PC-3 (cell line): ENCODE data around the gene ACVRL1. TPM values are rescaled to one million over a fixed set of nuclear protein-coding genes. Genes with fewer than 3 reads are reported as not detected.

Source experiments
- ATAC-seq: fragments of 200-7000 bp; cut with Tn5 transposase; 2 replicates; pipeline ENCODE4 v1.9.1; 2020; ENCODE audit warnings: mild to moderate bottlenecking, moderate library complexity
- BruUV-seq: library from RNA; stranded (reverse); fragments of 400-500 nt; replicated peaks from 2 replicates; lab custom pipeline; 2021; lab: Mats Ljungman, UMichigan
- CTCF ChIA-PET: fragments of 300-600 bp; sonication (Branson Sonifier 250); formaldehyde crosslinking; loops from one replicate; lab custom pipeline; 2022; ENCODE audit warnings: antibody characterized with exemption; lab: Charles Lee
- POLR2A ChIA-PET: fragments of 300-600 bp; sonication (Branson Sonifier 250); formaldehyde crosslinking; loops from one replicate; lab custom pipeline; 2022; ENCODE audit warnings: antibody characterized with exemption; ENCODE audit not compliant: unreplicated experiment; lab: Charles Lee
- DNase-seq: peaks from one replicate; pipeline ENCODE4 v3.0.0-alpha.2; 2015
- H2AFZ ChIP-seq: fragments of 300-600 bp; sonication (generic); 2 replicates; pipeline ENCODE4 v1.6.0; 2016; ENCODE audit warnings: antibody characterized with exemption, low read length
- H3F3A ChIP-seq: fragments of 300-600 bp; sonication (generic); one replicate; pipeline ENCODE4 v1.6.0; 2017; ENCODE audit warnings: antibody characterized with exemption, low read length, control low read depth, mild to moderate bottlenecking; ENCODE audit not compliant: unreplicated experiment
- H3K27ac ChIP-seq: fragments of 300-600 bp; sonication (generic); 2 replicates; pipeline ENCODE4 v1.5.1; 2016; ENCODE audit warnings: mild to moderate bottlenecking, low read length
- H3K27me3 ChIP-seq: fragments of 300-600 bp; sonication (generic); 2 replicates; pipeline ENCODE4 v1.6.1; 2016; ENCODE audit warnings: low read length, mixed read lengths
- H3K36me3 ChIP-seq: fragments of 300-600 bp; sonication (generic); 2 replicates; pipeline ENCODE4 v1.6.1; 2016; ENCODE audit warnings: low read depth, mixed run types, low read length, mixed read lengths
- H3K4me1 ChIP-seq: fragments of 300-600 bp; sonication (generic); 2 replicates; pipeline ENCODE4 v1.5.1; 2016; ENCODE audit warnings: low read length; ENCODE audit not compliant: insufficient read depth
- H3K4me2 ChIP-seq: fragments of 300-600 bp; sonication (generic); 2 replicates; pipeline ENCODE4 v1.6.0; 2016; ENCODE audit warnings: low read length
- H3K4me3 ChIP-seq: fragments of 300-600 bp; sonication (generic); 2 replicates; pipeline ENCODE4 v1.5.1; 2016; ENCODE audit warnings: mild to moderate bottlenecking, low read length, mixed read lengths
- H3K79me2 ChIP-seq: fragments of 300-600 bp; sonication (generic); 2 replicates; pipeline ENCODE4 v1.6.1; 2017; ENCODE audit warnings: low read length, mixed read lengths
- H3K9ac ChIP-seq: fragments of 300-600 bp; sonication (generic); 2 replicates; pipeline ENCODE4 v1.6.0; 2016; ENCODE audit warnings: mild to moderate bottlenecking, low read length
- H3K9me2 ChIP-seq: fragments of 300-600 bp; sonication (generic); replicated peaks from 2 replicates; pipeline ENCODE4 v1.6.1; 2016; ENCODE audit warnings: mixed run types, low read length, mixed read lengths
- H3K9me3 ChIP-seq: fragments of 300-600 bp; sonication (generic); 2 replicates; pipeline ENCODE4 v1.6.1; 2016; ENCODE audit warnings: low read length, mixed read lengths
- H4K20me1 ChIP-seq: fragments of 300-600 bp; sonication (generic); 2 replicates; pipeline ENCODE4 v1.6.1; 2016; ENCODE audit warnings: low read length, mixed read lengths
- EZH2 ChIP-seq: fragments of 300-600 bp; sonication (generic); IDR thresholded peaks from one replicate; pipeline ENCODE4 v1.6.1; 2017; ENCODE audit warnings: antibody characterized with exemption, mild to moderate bottlenecking, low read length; ENCODE audit not compliant: unreplicated experiment
- EZH2phosphoT487 ChIP-seq: fragments of 300-600 bp; sonication (generic); IDR thresholded peaks from 2 replicates; pipeline ENCODE4 v1.6.1; 2018; ENCODE audit warnings: mild to moderate bottlenecking, antibody characterized with exemption, low read length, borderline replicate concordance
- intact Hi-C: fragments of 100-400 bp; cut with micrococcal nuclease; formaldehyde crosslinking; loops from 2 replicates; pipeline ENCODE4 v1.9.0; 2023
- total RNA-seq: library from RNA; depleted of rRNA; stranded (reverse); fragments of >200 nt; gene quantifications from 2 replicates; pipeline ENCODE4 v1.2.3, GENCODE V29; 2014
- TF ChIP-seq, protein P1 (sequence below): fragments of 300-600 bp; sonication (generic); conservative IDR thresholded peaks from 2 replicates; pipeline ENCODE4 v1.5.1; 2017; ENCODE audit warnings: antibody characterized with exemption, low read depth, mild to moderate bottlenecking, low read length

The ACVRL1 gene
- total RNA-seq, 1 experiment from 2014 or later = not detected

DNA sequence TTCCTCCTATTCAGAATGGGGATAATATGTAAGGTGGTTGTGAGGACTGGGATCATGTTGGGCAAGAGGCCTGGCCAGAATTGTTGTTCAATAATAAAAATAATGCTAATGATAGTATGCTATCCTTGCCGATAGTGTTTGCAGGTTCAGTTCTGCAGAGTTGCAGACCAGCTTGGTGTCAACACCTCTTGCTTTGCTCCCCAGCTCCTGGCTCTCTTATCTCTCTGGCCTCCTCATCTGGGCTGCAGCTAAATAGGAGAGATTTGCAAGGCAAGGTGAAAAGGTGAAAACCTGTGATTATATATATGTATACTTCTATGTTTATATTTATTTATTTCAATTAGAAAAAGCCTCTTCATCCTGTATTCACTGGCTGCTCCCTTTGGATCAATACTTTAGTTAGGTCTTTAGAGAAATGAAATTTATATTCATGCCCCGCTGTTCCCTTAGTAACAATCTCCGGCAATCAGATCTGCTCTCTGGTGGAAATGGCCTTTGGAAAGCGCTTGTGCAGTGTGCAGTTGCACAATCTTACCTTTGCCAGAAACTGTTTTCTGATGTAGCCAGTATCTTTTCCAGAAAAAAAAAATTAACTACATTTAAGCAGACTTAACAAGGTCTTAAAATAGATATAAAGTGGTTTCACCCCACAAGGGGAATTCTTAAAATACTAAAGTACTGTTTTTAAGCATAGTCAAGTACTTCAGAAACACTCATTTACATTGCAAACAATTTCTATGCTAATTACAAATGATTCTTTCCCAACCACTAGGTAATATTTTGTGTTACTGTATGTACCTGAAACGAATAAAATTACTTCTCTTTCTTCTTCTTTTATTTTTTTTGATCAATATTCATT is 25.1 kb downstream of the ACVRL1 start:
- Histone ChIP-seq H4K20me1 (no peaks in the 10 kb centered on the region), H3K79me2 (no peaks in the 10 kb centered on the region), H3K9ac (no peak overlapping the region), H3K9me3 (no peaks in the 10 kb centered on the region), H3K9me2 (no peaks in the 10 kb centered on the region), H3K27me3 (no peaks in the 10 kb centered on the region), H3K36me3 (no peaks in the 10 kb centered on the region), H3K27ac (no peak overlapping the region), H3F3A (no peaks in the 10 kb centered on the region), H3K4me1 (no peaks in the 10 kb centered on the region), H3K4me2 (no peak overlapping the region), H2AFZ (no peak overlapping the region), H3K4me3 (no peak overlapping the region)
- ATAC-seq (no peak), DNase-seq (no peak)
- TF ChIP-seq EZH2 (no peak), EZH2phosphoT487 (no peak)
- TF ChIP-seq, protein P1, sequence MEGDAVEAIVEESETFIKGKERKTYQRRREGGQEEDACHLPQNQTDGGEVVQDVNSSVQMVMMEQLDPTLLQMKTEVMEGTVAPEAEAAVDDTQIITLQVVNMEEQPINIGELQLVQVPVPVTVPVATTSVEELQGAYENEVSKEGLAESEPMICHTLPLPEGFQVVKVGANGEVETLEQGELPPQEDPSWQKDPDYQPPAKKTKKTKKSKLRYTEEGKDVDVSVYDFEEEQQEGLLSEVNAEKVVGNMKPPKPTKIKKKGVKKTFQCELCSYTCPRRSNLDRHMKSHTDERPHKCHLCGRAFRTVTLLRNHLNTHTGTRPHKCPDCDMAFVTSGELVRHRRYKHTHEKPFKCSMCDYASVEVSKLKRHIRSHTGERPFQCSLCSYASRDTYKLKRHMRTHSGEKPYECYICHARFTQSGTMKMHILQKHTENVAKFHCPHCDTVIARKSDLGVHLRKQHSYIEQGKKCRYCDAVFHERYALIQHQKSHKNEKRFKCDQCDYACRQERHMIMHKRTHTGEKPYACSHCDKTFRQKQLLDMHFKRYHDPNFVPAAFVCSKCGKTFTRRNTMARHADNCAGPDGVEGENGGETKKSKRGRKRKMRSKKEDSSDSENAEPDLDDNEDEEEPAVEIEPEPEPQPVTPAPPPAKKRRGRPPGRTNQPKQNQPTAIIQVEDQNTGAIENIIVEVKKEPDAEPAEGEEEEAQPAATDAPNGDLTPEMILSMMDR = no peak
- no TSS peak for BruUV-seq
- intact Hi-C loops = no loop called here
- ChIA-PET CTCF (no interaction called here), POLR2A (no interaction called here)

DNA sequence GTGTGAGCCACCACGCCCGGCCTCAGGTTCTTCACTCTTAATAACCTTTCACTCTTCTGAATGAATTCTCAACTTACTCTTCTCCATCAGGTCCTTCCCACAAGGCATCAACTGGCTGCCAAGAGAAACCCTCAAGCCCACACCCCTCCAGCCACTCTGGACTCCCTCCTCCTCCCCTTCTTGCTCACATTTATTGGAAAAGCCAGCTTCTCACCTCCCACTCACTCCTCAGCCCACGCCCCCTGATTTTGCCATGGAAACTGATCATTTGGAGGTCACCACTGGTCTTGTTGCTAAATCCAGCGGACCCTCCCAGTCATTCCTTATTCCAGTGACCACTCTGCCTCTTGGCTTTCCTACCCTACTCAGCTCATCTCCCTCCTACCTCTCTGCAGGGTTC is 26.8 kb downstream of the ACVRL1 start:
- POLR2A ChIA-PET = no interaction called here
- no peak for ATAC-seq
- no peak overlapping the region for H3K4me3 ChIP-seq
- intact Hi-C loops = no loop called here
- no peaks in the 10 kb centered on the region for H3K9me2 ChIP-seq
- H3K36me3 ChIP-seq = no peaks in the 10 kb centered on the region
- no peak overlapping the region for H3K27ac ChIP-seq
- BruUV-seq = no TSS peak
- H3K4me1 ChIP-seq = no peaks in the 10 kb centered on the region
- H3K27me3 ChIP-seq = no peaks in the 10 kb centered on the region
- CTCF ChIA-PET = no interaction called here
- H3F3A ChIP-seq = no peaks in the 10 kb centered on the region
- H2AFZ ChIP-seq = no peak overlapping the region
- H4K20me1 ChIP-seq = no peaks in the 10 kb centered on the region
- H3K4me2 ChIP-seq = no peak overlapping the region
- H3K79me2 ChIP-seq = no peaks in the 10 kb centered on the region
- H3K9me3 ChIP-seq = no peaks in the 10 kb centered on the region
- DNase-seq = no peak
- H3K9ac ChIP-seq = no peak overlapping the region
- TF ChIP-seq EZH2 = no peak
- no peak for TF ChIP-seq EZH2phosphoT487
- TF ChIP-seq, protein P1 = no peak

DNA sequence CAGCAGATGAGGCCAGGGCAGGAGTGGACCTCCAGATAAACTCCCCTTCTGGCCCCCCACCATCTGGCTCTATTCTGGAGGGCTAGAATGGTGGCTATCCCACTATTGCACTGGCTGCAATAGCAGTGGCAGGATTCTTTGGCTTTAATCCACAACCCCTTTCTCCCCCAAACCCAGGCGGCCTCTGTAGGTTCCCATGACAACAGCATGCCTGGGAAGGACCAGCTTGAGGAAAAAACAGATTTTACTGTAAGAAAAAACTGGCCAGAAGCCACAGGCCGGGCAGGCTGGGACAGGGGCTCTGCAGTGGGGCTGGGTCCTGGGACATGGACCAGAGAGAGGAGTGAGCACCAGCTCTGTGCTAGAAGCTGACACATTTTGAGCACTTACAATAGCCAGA is 30.6 kb downstream of the ACVRL1 start:
- no peak overlapping the region for H2AFZ ChIP-seq
- TF ChIP-seq, protein P1 = no peak
- TF ChIP-seq EZH2 = no peak
- TF ChIP-seq EZH2phosphoT487 = no peak
- no peaks in the 10 kb centered on the region for H3K27me3 ChIP-seq
- no peaks in the 10 kb centered on the region for H3K9me2 ChIP-seq
- no peak overlapping the region for H3K4me2 ChIP-seq
- no peaks in the 10 kb centered on the region for H3K79me2 ChIP-seq
- H3K4me3 ChIP-seq = no peak overlapping the region
- H3K36me3 ChIP-seq = no peaks in the 10 kb centered on the region
- no peak overlapping the region for H3K27ac ChIP-seq
- ChIA-PET CTCF (no interaction called here), POLR2A (no interaction called here)
- no peak overlapping the region for H3K9ac ChIP-seq
- no peaks in the 10 kb centered on the region for H3K9me3 ChIP-seq
- intact Hi-C loops = no loop called here
- DNase-seq = no peak
- no peaks in the 10 kb centered on the region for H3F3A ChIP-seq
- no peaks in the 10 kb centered on the region for H4K20me1 ChIP-seq
- no peaks in the 10 kb centered on the region for H3K4me1 ChIP-seq
- ATAC-seq = no peak
- BruUV-seq = no TSS peak
